A549 (cell line): Measurements from ENCODE around the gene CACNG3. TPM values are rescaled to one million over a fixed set of nuclear protein-coding genes. Genes with fewer than 3 reads are reported as not detected.

Experiments
- ATAC-seq, 2 experiments: fragments of 200-7000 bp in 1 of 2; fragments of >200 bp in 1 of 2; cut with Nextera tagmentation in 1 of 2; cut with Tn5 transposase in 1 of 2; 3 replicates each; pipeline versions ENCODE4 v1.8.0 to v1.9.1; 2018 to 2020; ENCODE audit warnings: mild to moderate bottlenecking in 1 of 2, moderate library complexity in 1 of 2
- CTCF ChIA-PET: fragments of 300-600 bp; sonication (Branson Sonifier 250); formaldehyde crosslinking; extraction: SDS; loops from one replicate; lab custom pipeline; 2021; ENCODE audit warnings: antibody characterized with exemption, inconsistent platforms; lab: Yijun Ruan, JAX
- POLR2A ChIA-PET: fragments of 350-600 bp; formaldehyde crosslinking; extraction: SDS; loops from one replicate; lab custom pipeline; 2021; ENCODE audit warnings: antibody characterized with exemption, inconsistent platforms; lab: Yijun Ruan, JAX
- DNase-seq, 2 experiments: peaks; one replicate each; pipeline versions ENCODE4 v3.0.0 to v3.0.0-alpha.2; 2011 to 2016; ENCODE audit warnings: low read depth in 1 of 2, low spot score in 1 of 2
- FAIRE-seq: peaks from 2 replicates; lab custom pipeline; 2011; peaks lifted over from hg19 to GRCh38; lab: Jason Lieb, UNC
- H3K27ac ChIP-seq, 2 experiments: fragments of >200 bp; sonication (Bioruptor Twin); formaldehyde crosslinking; 3 replicates each; pipeline ENCODE4 v1.5.1; 2016 to 2017
- H3K4me1 ChIP-seq: fragments of >200 bp; sonication (Bioruptor Twin); formaldehyde crosslinking; 3 replicates; pipeline ENCODE4 v1.6.1; 2016
- H3K4me2 ChIP-seq: fragments of >200 bp; sonication (Bioruptor Twin); formaldehyde crosslinking; 3 replicates; pipeline ENCODE4 v1.6.1; 2016
- H3K4me3 ChIP-seq: fragments of >200 bp; sonication (Bioruptor Twin); formaldehyde crosslinking; 3 replicates; pipeline ENCODE4 v1.5.1; 2016
- H3K9me3 ChIP-seq: fragments of >200 bp; sonication (Bioruptor Twin); formaldehyde crosslinking; 3 replicates; pipeline ENCODE4 v1.6.1; 2016
- ATOH8 ChIP-seq: fragments of 250-450 bp; sonication (Bioruptor Pico); IDR thresholded peaks from 2 replicates; pipeline ENCODE4 v1.5.0; 2020; ENCODE audit warnings: low read depth, mild to moderate bottlenecking, moderate library complexity
- CBX8 ChIP-seq: fragments of 200-600 bp; sonication (generic); IDR thresholded peaks from 2 replicates; pipeline ENCODE4 v1.6.1; 2016
- CHD4 ChIP-seq: fragments of 200-600 bp; sonication (generic); IDR thresholded peaks from 2 replicates; pipeline ENCODE4 v1.6.1; 2016; ENCODE audit warnings: antibody characterized with exemption, mild to moderate bottlenecking, borderline replicate concordance
- EHF ChIP-seq: fragments of 250-450 bp; sonication (Bioruptor Pico); IDR thresholded peaks from 2 replicates; pipeline ENCODE4 v1.5.0; 2020; ENCODE audit warnings: mild to moderate bottlenecking
- EHMT2 ChIP-seq: fragments of 200-600 bp; sonication (generic); IDR thresholded peaks from 2 replicates; pipeline ENCODE4 v1.6.1; 2016; ENCODE audit warnings: antibody characterized with exemption, low read depth, mild to moderate bottlenecking, moderate library complexity
- EP300 ChIP-seq, 2 experiments: fragments of >200 bp; sonication (Bioruptor Twin); formaldehyde crosslinking; IDR thresholded peaks; 2 replicates in 1 of 2; 3 replicates in 1 of 2; pipeline ENCODE4 v1.6.1; 2016 to 2017
- ESRRA ChIP-seq: fragments of 150-350 bp; IDR thresholded peaks from 2 replicates; pipeline ENCODE4 v1.6.1; 2014; ENCODE audit warnings: mild to moderate bottlenecking, low read length, borderline replicate concordance
- FOSL2 ChIP-seq, 2 experiments: fragments of 450-650 bp in 1 of 2; fragments of >200 bp in 1 of 2; sonication (Bioruptor Twin) in 1 of 2; formaldehyde crosslinking; IDR thresholded peaks; 2 replicates each; pipeline versions ENCODE4 v1.5.0 to v1.6.1; 2016 to 2020; ENCODE audit warnings: mild to moderate bottlenecking in 1 of 2, moderate library complexity in 1 of 2
- FOXS1 ChIP-seq: fragments of 250-450 bp; sonication (Bioruptor Pico); IDR thresholded peaks from 2 replicates; pipeline ENCODE4 v1.5.0; 2020; ENCODE audit warnings: mild to moderate bottlenecking, moderate library complexity
- GATA3 ChIP-seq: IDR thresholded peaks from 2 replicates; pipeline ENCODE4 v1.6.1; 2012; ENCODE audit warnings: borderline replicate concordance
- HOXA7 ChIP-seq: fragments of 250-450 bp; sonication (Bioruptor Pico); IDR thresholded peaks from 2 replicates; pipeline ENCODE4 v1.5.0; 2020; ENCODE audit warnings: mild to moderate bottlenecking, moderate library complexity
- HOXB5 ChIP-seq: fragments of 250-450 bp; sonication (Bioruptor Pico); IDR thresholded peaks from 2 replicates; pipeline ENCODE4 v1.5.0; 2020; ENCODE audit warnings: mild to moderate bottlenecking, moderate library complexity
- JUN ChIP-seq, 2 experiments: fragments of >200 bp; sonication (Bioruptor Twin); formaldehyde crosslinking; IDR thresholded peaks; 2 replicates in 1 of 2; 3 replicates in 1 of 2; pipeline ENCODE4 v1.6.1; 2016 to 2017
- JUNB ChIP-seq: fragments of >200 bp; sonication (Bioruptor Twin); formaldehyde crosslinking; IDR thresholded peaks from 2 replicates; pipeline ENCODE4 v1.6.1; 2016
- KDM1A ChIP-seq: fragments of 200-600 bp; sonication (generic); IDR thresholded peaks from 2 replicates; pipeline ENCODE4 v1.6.1; 2016; ENCODE audit warnings: low read depth, mild to moderate bottlenecking
- KDM5A ChIP-seq: fragments of 200-600 bp; sonication (generic); IDR thresholded peaks from 2 replicates; pipeline ENCODE4 v1.6.1; 2016; ENCODE audit warnings: antibody characterized with exemption, mild to moderate bottlenecking
- MAFK ChIP-seq: fragments of 450-650 bp; IDR thresholded peaks from 2 replicates; pipeline ENCODE4 v1.6.1; 2014; ENCODE audit not compliant: partially characterized antibody
- MYC ChIP-seq: IDR thresholded peaks from 2 replicates; pipeline ENCODE4 v1.6.1; 2012; ENCODE audit warnings: mild to moderate bottlenecking, inconsistent platforms, low read length, improper control_type of control experiment, borderline replicate concordance
- NFE2L2 ChIP-seq: fragments of 150-350 bp; conservative IDR thresholded peaks from 2 replicates; pipeline ENCODE4 v1.6.1; 2014; ENCODE audit warnings: low read length
- NR3C1 ChIP-seq: fragments of >200 bp; sonication (Bioruptor Twin); formaldehyde crosslinking; IDR thresholded peaks from 3 replicates; pipeline ENCODE4 v1.6.1; 2017
- PBX3 ChIP-seq: IDR thresholded peaks from 2 replicates; pipeline ENCODE4 v1.6.1; 2012
- PHF8 ChIP-seq: fragments of 200-600 bp; sonication (generic); IDR thresholded peaks from 2 replicates; pipeline ENCODE4 v1.6.1; 2016; ENCODE audit warnings: low read depth, mild to moderate bottlenecking, antibody characterized with exemption, moderate library complexity, borderline replicate concordance
- RCOR1 ChIP-seq: fragments of 150-350 bp; IDR thresholded peaks from 2 replicates; pipeline ENCODE4 v1.6.1; 2014; ENCODE audit warnings: antibody characterized with exemption, low read length, low read depth
- SMC3 ChIP-seq: fragments of >200 bp; sonication (Bioruptor Twin); formaldehyde crosslinking; IDR thresholded peaks from 3 replicates; pipeline ENCODE4 v1.6.1; 2018; ENCODE audit warnings: inconsistent platforms
- ZNF302 ChIP-seq: fragments of 250-450 bp; sonication (Bioruptor Pico); IDR thresholded peaks from 2 replicates; pipeline ENCODE4 v1.9.0; 2021; ENCODE audit warnings: inconsistent platforms, mild to moderate bottlenecking, moderate library complexity
- WGBS: methylation state at CpG from one replicate; pipeline ENCODE4 v1.1.6; 2017; ENCODE audit errors: missing lambda C conversion rate; 5-methylcytosine and 5-hydroxymethylcytosine counted together
- polyA plus RNA-seq, 4 experiments: library from polyadenylated mRNA; depleted of rRNA in 3 of 4; stranded (reverse); fragments of >200 nt; fragmentation: RNase III in 1 of 4; extraction: RNeasy Plus Mini Kit Qiagen cat#74134 plus additional on column Dnase treatment in 1 of 4; gene quantifications; 2 replicates in 3 of 4; 3 replicates in 1 of 4; pipeline ENCODE4 v1.2.3, GENCODE V29; 2011 to 2017

Gene CACNG3
- polyA plus RNA-seq, 2 of the 4 experiments (the other 2 are of a cell fraction), result not detected

- TF ChIP-seq CHD4 (no peak), HOXB5 (CRISPR knock-in tag) (no peak), FOSL2 (IDR thresholded peaks at IDR 0.05) (no peak), FOSL2 (CRISPR knock-in tag; IDR thresholded peaks at IDR 0.05) (no peak), NR3C1 (no peak), JUNB (no peak)
- TF ChIP-seq, all 56 proteins: peak for 0
- ChIA-PET POLR2A (no interaction called here), CTCF (interaction anchor here (1.4 kb wide), 1 partner anchor 152 kb away, joined by 3 read pairs; no protein-coding TSS in a partner anchor)
- no peaks in the 10 kb centered on the region for H3K9me3 ChIP-seq
- no peak overlapping the region for H3K27ac ChIP-seq
- H3K4me2 ChIP-seq, result no peak overlapping the region
- DNase-seq (no peak), ATAC-seq (no peak), FAIRE-seq (no peak)
- WGBS, result 51% methylated on average over 5 of the region's 5 CpGs
- H3K4me3 ChIP-seq, result no peak overlapping the region
- H3K4me1 ChIP-seq, result no peaks in the 10 kb centered on the region
These were observed 96.6 kb downstream of the CACNG3 start for GRCh38 chr16:24352746-24353145.

- no peak overlapping the region for H3K4me3 ChIP-seq
- no peaks in the 10 kb centered on the region for H3K4me1 ChIP-seq
- CTCF ChIA-PET, result interaction anchor here (1.4 kb wide), 1 partner anchor 151 kb away, joined by 3 read pairs; no protein-coding TSS in a partner anchor
- WGBS, result 27% methylated on average over 5 of the region's 5 CpGs
- DNase-seq, result no peak
- H3K9me3 ChIP-seq, result no peaks in the 10 kb centered on the region
- TF ChIP-seq NFE2L2 (no peak), SMC3 (no peak), PHF8 (no peak), EHF (CRISPR knock-in tag) (no peak), KDM5A (no peak), CBX8 (no peak), EP300 (IDR thresholded peaks at IDR 0.05) (no peak), KDM1A (no peak), PBX3 (no peak)
- TF ChIP-seq, all 56 proteins: peak for 0
- Histone ChIP-seq H3K4me2 (no peak overlapping the region), H3K27ac (no peak overlapping the region)
- FAIRE-seq (no peak), ATAC-seq (no peak)
- POLR2A ChIA-PET, result no interaction called here
These were observed 97.5 kb downstream of the CACNG3 start for GRCh38 chr16:24353622-24354021.

GRCh38 chr16:24357511-24357910 is 101.4 kb downstream of the CACNG3 start:
- WGBS, result 20% methylated on average over 5 of the region's 7 CpGs
- no peak for DNase-seq
- CTCF ChIA-PET, result interaction anchor here (1.1 kb wide), 1 partner anchor 12 kb away, joined by 3 read pairs; no protein-coding TSS in a partner anchor
- Histone ChIP-seq H3K9me3 (no peaks in the 10 kb centered on the region), H3K27ac (no peak overlapping the region), H3K4me3 (no peak overlapping the region), H3K4me1 (no peaks in the 10 kb centered on the region), H3K4me2 (no peak overlapping the region)
- no peak for ATAC-seq
- no peak for FAIRE-seq
- POLR2A ChIA-PET, result no interaction called here
- TF ChIP-seq RCOR1, result no peak
- TF ChIP-seq SMC3, result no peak
- TF ChIP-seq HOXA7 (CRISPR knock-in tag), result no peak
- no peak for TF ChIP-seq PBX3
- TF ChIP-seq JUNB, result no peak
- no peak for TF ChIP-seq ESRRA
- TF ChIP-seq CHD4, result no peak
- no peak for TF ChIP-seq KDM1A
- no peak for TF ChIP-seq ZNF302 (CRISPR knock-in tag)
- no peak for TF ChIP-seq MYC
- no peak for TF ChIP-seq EHMT2
- no peak for TF ChIP-seq FOXS1
- TF ChIP-seq ATOH8 (CRISPR knock-in tag), result no peak
- no peak for TF ChIP-seq GATA3
- no peak for TF ChIP-seq JUN (IDR thresholded peaks at IDR 0.05)
- no peak for TF ChIP-seq MAFK
